ENCODE data around the gene KY. TPM values are rescaled to one million over a fixed set of nuclear protein-coding genes. Genes with fewer than 3 reads are reported as not detected.

Gene KY
- total RNA-seq, 2 experiments from 2014 or later: not detected

GRCh38 chr3:134667956-134668355, 17.1 kb upstream of the KY start:
- DNase-seq (ENCODE audit: low spot score): no peak
- no peaks in the 10 kb centered on the region for H3K9me2 ChIP-seq (ENCODE audit: insufficient read depth, low read length)
- CTCF ChIA-PET (ENCODE audit: unreplicated experiment): no interaction called here
- H4K20me1 ChIP-seq (ENCODE audit: insufficient read depth, low read length): no peaks in the 10 kb centered on the region
- no peaks in the 10 kb centered on the region for H3K9me3 ChIP-seq (ENCODE audit: low read length)
- intact Hi-C loops (cut with micrococcal nuclease; ENCODE audit: unreplicated experiment): no loop called here
- H2AFZ ChIP-seq (ENCODE audit: low read length): no peak overlapping the region
- H3K36me3 ChIP-seq (ENCODE audit: insufficient read depth, low read length): no peaks in the 10 kb centered on the region
- BruUV-seq (replicated peaks): no TSS peak
- no peak overlapping the region for H3K4me3 ChIP-seq (ENCODE audit: low read depth, low read length, poor library complexity, severe bottlenecking)
- H3K79me2 ChIP-seq (ENCODE audit: insufficient read depth, low read depth, low read length): no peaks in the 10 kb centered on the region
- H3K27ac ChIP-seq (ENCODE audit: low read depth, low read length, poor library complexity, severe bottlenecking): no peak overlapping the region
- no peak overlapping the region for H3K4me2 ChIP-seq (ENCODE audit: low read length)
- TF ChIP-seq, protein P1, sequence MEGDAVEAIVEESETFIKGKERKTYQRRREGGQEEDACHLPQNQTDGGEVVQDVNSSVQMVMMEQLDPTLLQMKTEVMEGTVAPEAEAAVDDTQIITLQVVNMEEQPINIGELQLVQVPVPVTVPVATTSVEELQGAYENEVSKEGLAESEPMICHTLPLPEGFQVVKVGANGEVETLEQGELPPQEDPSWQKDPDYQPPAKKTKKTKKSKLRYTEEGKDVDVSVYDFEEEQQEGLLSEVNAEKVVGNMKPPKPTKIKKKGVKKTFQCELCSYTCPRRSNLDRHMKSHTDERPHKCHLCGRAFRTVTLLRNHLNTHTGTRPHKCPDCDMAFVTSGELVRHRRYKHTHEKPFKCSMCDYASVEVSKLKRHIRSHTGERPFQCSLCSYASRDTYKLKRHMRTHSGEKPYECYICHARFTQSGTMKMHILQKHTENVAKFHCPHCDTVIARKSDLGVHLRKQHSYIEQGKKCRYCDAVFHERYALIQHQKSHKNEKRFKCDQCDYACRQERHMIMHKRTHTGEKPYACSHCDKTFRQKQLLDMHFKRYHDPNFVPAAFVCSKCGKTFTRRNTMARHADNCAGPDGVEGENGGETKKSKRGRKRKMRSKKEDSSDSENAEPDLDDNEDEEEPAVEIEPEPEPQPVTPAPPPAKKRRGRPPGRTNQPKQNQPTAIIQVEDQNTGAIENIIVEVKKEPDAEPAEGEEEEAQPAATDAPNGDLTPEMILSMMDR (conservative IDR thresholded peaks at IDR 0.05; ENCODE audit: low read length): no peak
- no peak for TF ChIP-seq EZH2phosphoT487 (IDR thresholded peaks at IDR 0.05; ENCODE audit: borderline replicate concordance, low read depth, low read length)
- POLR2A ChIA-PET: no interaction called here
- H3K4me1 ChIP-seq (ENCODE audit: insufficient read depth, low read length, poor library complexity, severe bottlenecking): no peaks in the 10 kb centered on the region

DNA sequence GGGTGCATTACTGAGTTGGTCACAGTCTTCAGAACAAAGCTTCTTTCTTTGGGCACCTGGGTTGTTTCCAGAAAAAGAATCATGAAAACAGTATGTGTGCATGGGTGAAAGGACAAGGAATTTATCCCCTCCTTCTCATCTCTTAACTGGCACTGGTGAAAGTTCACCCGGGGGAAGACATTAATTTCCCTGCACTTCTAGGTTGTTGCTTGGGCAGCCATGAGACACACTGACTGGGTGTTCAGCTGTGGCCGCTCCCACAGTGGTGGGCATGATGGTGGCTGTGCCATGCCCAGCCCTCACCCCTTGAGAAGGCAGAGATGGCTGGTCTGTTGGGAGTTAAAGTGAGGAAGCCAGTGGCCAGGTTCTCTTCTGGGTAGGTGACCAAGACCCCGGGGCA, 16.6 kb upstream of the KY start:
- CTCF ChIA-PET (ENCODE audit: unreplicated experiment): no interaction called here

DNA sequence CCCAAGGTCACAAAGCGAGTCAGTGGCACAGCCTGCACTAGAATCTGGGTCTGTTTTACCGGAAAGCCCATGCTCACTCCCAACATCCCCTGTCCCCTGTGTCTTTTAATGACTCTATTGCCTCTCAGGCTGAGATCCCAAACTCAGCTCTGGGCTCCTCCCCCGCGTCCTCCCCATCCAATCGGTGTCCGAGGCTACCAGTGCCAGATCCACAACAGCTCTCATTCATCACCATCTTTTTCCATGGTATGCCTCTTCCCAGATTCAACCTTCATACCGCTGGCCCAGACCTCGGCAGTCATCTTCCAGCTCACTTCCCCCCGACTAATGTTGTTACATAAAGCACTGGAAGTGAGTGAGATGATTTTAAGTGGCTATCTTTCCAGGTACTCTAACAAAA, 16.1 kb upstream of the KY start:
- CTCF ChIA-PET (ENCODE audit: unreplicated experiment): no interaction called here

More for the DNA sequence above, 16.6 kb upstream of the KY start:
- DNase-seq (ENCODE audit: low spot score): no peak
- Histone ChIP-seq H3K27ac (ENCODE audit: low read depth, low read length, poor library complexity, severe bottlenecking) (no peak overlapping the region), H3K9me3 (ENCODE audit: low read length) (no peaks in the 10 kb centered on the region), H3K79me2 (ENCODE audit: insufficient read depth, low read depth, low read length) (no peaks in the 10 kb centered on the region), H3K9me2 (ENCODE audit: insufficient read depth, low read length) (no peaks in the 10 kb centered on the region), H3K4me3 (ENCODE audit: low read depth, low read length, poor library complexity, severe bottlenecking) (no peak overlapping the region), H2AFZ (ENCODE audit: low read length) (no peak overlapping the region), H4K20me1 (ENCODE audit: insufficient read depth, low read length) (no peaks in the 10 kb centered on the region), H3K36me3 (ENCODE audit: insufficient read depth, low read length) (no peaks in the 10 kb centered on the region), H3K4me1 (ENCODE audit: insufficient read depth, low read length, poor library complexity, severe bottlenecking) (no peaks in the 10 kb centered on the region), H3K4me2 (ENCODE audit: low read length) (no peak overlapping the region)
- BruUV-seq (replicated peaks): no TSS peak
- intact Hi-C loops (cut with micrococcal nuclease; ENCODE audit: unreplicated experiment): no loop called here
- TF ChIP-seq, protein P1 (conservative IDR thresholded peaks at IDR 0.05; ENCODE audit: low read length): no peak
- TF ChIP-seq EZH2phosphoT487 (IDR thresholded peaks at IDR 0.05; ENCODE audit: borderline replicate concordance, low read depth, low read length): no peak
- POLR2A ChIA-PET: no interaction called here

More for the DNA sequence above, 16.1 kb upstream of the KY start:
- no peaks in the 10 kb centered on the region for H3K9me3 ChIP-seq (ENCODE audit: low read length)
- no TSS peak for BruUV-seq (replicated peaks)
- H3K79me2 ChIP-seq (ENCODE audit: insufficient read depth, low read depth, low read length): no peaks in the 10 kb centered on the region
- no peaks in the 10 kb centered on the region for H4K20me1 ChIP-seq (ENCODE audit: insufficient read depth, low read length)
- intact Hi-C loops (cut with micrococcal nuclease; ENCODE audit: unreplicated experiment): no loop called here
- no peak overlapping the region for H3K4me3 ChIP-seq (ENCODE audit: low read depth, low read length, poor library complexity, severe bottlenecking)
- POLR2A ChIA-PET: no interaction called here
- H3K4me1 ChIP-seq (ENCODE audit: insufficient read depth, low read length, poor library complexity, severe bottlenecking): no peaks in the 10 kb centered on the region
- DNase-seq (ENCODE audit: low spot score): no peak
- H3K4me2 ChIP-seq (ENCODE audit: low read length): no peak overlapping the region
- H2AFZ ChIP-seq (ENCODE audit: low read length): no peak overlapping the region
- H3K9me2 ChIP-seq (ENCODE audit: insufficient read depth, low read length): no peaks in the 10 kb centered on the region
- TF ChIP-seq EZH2phosphoT487 (IDR thresholded peaks at IDR 0.05; ENCODE audit: borderline replicate concordance, low read depth, low read length): no peak
- TF ChIP-seq, protein P1 (conservative IDR thresholded peaks at IDR 0.05; ENCODE audit: low read length): no peak
- H3K36me3 ChIP-seq (ENCODE audit: insufficient read depth, low read length): no peaks in the 10 kb centered on the region
- H3K27ac ChIP-seq (ENCODE audit: low read depth, low read length, poor library complexity, severe bottlenecking): no peak overlapping the region

Measured in OCI-LY7 (cell line).